Measurements from ENCODE around the gene GCM1.
"Not testable (repeated sequence)": the region's sequence is repeated elsewhere in the genome, so short reads cannot be mapped to it uniquely, and the experiment has no call there.

GCM1 gene, protein sequence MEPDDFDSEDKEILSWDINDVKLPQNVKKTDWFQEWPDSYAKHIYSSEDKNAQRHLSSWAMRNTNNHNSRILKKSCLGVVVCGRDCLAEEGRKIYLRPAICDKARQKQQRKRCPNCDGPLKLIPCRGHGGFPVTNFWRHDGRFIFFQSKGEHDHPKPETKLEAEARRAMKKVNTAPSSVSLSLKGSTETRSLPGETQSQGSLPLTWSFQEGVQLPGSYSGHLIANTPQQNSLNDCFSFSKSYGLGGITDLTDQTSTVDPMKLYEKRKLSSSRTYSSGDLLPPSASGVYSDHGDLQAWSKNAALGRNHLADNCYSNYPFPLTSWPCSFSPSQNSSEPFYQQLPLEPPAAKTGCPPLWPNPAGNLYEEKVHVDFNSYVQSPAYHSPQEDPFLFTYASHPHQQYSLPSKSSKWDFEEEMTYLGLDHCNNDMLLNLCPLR

DNA sequence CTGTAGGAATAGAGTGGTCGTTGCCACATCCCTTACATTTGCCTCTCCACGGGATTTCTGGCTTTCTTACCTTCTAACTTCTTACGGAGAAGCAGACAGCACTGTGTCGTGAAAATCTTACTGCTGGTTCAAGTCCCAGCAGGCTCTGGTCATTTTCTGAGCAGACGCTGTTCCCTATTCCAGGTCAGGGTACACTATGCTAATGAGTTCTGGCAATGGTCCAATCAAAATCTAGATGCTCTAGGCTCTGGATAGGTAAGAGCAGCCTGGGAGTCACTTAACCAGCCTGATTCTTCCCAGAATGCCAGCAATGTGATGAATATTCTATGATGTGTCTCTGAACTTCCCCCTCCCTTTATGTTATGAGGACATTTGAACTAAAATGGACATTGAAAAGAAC lies at the start of gene GCM1:
GCM1 (minus strand) TSS at position 158 of the 400 bp plus-strand sequence. CDS start 3,209 bp downstream, outside the sequence.
- no peak for ATAC-seq

DNA sequence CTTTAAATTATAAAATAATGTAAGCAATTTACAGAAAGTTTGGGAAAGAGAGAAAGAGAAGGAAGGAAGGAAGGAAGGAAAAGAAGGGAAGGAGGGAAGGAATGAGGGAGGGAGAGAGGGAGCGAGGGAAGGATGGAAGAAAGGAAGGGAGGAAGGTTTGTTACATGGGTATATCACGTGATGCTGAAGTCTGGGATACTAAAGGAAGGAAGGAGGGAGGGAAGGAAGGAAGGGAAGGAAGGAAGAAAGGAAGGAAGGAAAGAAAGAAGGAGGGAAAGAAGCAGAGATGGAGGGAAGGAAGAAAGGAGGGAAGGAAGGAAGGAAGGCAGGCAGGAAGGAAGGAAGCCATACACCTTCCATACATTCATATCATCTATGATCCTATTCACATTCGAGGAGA lies 48.9 kb upstream of the GCM1 start:
- no peak for ATAC-seq

GRCh38 chr6:53195048-53195447 lies 46.4 kb upstream of the GCM1 start:
- peak in 1 of 2 donors; percentile 24 for ATAC-seq

- no peak for ATAC-seq
Observed at GRCh38 chr6:53192682-53193188, 44.1 kb upstream of the GCM1 start.

DNA sequence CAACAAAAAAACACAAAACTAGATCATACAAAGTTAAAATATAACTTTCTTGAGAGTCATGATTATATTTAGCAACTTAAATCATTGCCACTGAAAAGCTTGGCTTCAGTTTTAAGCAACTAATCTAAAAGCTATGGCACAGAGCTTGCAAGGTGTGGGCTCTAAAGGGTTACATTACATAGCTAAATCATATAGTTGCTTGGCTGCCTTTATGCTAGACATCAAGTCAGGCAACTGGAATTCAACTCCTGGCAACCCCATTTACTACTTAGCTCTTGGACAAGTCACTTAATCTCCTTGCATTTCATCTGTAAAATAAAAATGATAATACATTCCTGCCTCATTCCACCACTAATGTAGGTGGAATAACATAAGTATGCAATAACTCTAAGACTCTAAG lies 40.9 kb upstream of the GCM1 start:
- no peak for ATAC-seq

DNA sequence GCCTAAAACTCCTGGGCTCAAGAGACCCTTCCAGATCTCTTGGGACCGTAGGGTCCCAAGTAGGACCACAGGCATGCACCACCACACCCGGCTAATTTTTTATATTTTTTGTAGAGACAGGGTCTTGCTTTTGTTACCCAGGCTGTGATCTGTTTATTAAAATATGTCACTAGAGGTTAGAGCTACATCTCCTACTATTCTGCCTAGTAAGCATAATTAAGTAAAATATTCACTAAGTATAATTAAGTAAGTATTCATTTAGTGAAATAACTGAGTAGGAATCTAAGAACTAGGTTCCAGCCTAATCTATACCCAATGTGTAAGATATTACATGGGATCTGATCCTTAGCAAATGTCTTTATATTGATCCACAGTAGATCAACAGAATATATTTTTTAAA lies 40.2 kb upstream of the GCM1 start:
- ATAC-seq: no peak

DNA sequence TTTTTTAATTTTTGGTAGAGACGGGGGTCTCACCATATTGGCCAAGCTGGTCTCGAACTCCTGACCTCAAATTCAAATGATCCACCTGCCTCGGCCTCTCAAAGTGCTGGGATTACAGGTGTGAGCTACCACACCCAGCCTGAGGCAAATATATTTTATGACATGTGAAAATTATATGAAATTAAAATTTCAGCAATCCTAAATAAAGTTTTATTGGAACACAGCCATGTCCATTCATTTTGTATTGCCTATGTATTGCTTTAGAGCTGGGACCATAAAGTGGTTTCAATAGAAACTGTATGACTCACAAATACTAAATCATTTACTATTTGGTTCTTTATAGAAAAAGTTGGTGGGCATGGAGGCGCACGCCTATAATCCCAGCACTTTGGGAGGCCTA lies 32.0 kb upstream of the GCM1 start:
- ATAC-seq: no peak

DNA sequence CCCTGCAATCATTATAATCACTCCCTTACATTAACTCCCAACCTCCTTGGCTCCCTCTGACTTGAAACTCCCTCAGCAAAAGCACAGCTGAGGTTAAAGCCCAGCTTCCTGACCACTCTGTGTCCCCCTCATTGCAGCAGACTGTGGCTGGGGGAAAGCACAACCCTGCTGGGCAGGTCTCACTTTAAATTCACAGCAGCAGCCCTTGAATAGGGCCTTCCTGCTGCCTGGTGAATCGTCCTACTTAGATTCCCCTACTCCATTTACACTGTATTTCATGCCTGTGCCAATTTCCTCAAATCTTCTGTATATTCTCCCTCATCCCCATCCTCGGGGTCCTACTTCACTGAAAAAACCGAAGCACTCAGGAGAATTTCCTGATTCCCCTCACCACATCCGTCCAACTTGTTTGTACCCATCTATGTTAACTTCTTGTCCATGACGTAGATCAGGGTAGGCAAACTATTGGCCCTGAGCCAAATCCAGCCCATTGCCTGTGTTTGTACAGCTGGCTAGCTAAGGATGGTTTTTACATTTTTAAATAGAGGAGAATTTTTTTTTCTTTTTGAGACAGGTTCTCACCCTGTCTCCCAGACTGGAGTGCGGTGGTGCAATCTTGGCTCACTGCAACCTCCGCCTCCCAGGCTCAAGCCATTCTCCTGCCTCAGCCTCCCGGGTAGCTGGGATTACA lies 31.5 kb upstream of the GCM1 start:
- no peak for ATAC-seq

DNA sequence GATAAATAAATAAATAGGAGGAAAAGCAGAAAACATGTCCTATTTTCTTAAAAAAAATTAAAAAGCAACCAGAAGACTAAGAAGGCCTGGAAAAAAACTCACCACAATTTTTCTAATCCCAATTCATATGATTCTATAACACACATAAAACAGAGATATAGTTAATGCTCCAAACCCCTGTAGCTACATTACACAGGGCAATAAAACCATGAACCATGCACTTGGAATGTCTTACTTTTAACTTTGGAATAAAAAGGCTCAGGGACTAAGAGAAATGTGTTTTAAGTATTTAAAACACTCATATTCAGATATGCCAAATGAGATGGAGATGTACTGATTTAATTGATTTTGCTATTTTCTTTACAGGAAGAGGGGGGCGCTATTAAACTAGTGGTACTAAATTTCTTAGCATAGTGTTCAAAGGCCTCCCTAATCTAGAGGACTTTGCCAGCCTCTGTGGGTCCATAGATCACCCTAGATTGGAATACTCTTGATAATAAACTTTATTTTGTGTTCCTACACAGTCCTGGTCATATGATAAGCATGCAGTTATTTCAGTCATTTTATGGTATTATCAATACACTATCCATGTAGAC lies 30.3 kb upstream of the GCM1 start:
- ATAC-seq: no peak

DNA sequence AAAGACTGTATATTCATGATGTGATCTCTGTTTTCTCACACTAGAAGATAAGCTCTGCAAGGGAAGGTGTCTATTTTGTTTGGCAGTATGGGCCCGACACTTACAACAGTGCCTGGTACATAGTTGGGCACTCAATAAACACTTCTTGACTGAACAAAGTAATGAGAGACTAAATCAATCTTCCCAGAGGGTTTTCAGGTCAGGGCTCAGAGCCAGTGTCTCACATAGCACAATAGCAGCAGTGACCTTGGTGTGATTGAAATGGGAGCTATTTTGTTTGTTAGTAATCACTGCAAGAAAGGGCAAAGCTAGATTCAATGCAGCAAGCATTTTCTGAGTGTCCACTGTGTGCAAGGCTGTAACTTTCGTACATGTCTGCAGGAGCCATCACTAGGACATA lies 26.4 kb upstream of the GCM1 start:
- ATAC-seq: no peak

DNA sequence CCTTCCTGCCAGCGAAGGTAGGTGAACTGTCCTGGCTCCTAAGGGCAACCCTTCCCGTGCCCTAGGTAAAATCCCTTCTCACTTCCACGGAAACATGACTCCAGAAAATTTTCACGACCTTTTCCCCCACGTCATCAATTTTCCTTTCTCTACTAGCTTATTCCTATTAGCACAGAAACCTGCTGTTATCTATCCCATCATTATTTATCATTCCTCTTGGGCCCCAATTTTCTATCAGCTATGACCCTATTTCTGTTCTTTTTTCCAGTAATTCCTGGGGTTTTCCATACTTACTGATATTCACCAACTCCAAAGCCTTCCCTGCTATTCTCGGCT lies 23.8 kb upstream of the GCM1 start:
- ATAC-seq: no peak

GRCh38 chr6:53171605-53172467 lies 23.2 kb upstream of the GCM1 start:
- ATAC-seq: peak; percentile 79 to 88

DNA sequence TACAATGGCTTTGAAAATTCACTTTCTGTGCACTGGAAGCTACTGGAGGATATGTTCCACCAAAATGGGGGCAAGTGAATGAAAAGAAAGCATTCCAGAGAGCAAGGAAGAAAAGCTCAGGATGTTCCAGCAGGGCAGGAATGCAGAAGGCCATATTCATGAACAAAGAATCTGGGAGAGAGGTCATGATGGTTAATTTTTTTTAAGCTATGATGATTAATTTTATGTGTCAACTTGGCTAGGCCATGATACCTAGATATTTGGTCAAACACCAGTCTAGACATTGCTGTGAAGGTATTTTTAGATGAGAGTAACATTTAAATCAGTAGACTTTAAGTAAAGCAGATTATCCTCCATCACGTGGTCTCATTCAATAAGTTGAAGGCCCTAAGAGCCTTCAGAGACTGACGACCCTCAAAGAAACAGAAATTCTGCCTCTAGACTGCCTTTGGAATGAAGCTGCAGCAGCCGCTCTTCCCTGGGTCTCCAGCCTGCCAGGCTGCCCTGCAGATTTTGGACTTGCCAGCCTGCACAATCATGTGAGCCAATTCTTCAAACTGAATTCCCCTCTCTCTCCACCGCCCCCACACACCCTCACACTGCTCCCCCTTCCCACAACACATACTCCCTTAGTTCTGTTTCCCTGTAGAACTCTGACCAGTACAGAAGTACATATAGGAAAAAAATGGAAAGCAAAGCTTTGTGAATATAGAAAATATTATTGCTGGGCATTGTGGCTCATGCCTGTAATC lies 20.1 kb upstream of the GCM1 start:
- ATAC-seq: no peak

DNA sequence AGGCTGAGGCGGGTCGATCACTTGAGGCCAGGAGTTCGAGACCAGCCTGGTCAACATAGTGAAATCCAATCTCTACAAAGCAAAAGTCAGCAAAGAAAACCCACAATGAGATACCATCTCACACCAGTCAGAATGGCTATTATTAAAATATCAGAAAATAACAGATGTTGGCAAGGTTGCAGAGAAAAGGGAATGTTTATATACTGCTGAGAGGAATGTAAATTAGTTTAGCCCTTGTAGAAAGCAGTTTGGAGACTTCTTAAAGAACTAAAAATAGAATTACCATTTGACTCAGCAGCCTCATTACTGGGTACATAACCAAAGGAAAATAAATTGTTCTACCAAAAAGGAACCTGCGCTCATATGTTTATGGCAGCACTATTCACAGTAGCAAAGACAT lies 16.7 kb upstream of the GCM1 start:
- no peak for ATAC-seq

DNA sequence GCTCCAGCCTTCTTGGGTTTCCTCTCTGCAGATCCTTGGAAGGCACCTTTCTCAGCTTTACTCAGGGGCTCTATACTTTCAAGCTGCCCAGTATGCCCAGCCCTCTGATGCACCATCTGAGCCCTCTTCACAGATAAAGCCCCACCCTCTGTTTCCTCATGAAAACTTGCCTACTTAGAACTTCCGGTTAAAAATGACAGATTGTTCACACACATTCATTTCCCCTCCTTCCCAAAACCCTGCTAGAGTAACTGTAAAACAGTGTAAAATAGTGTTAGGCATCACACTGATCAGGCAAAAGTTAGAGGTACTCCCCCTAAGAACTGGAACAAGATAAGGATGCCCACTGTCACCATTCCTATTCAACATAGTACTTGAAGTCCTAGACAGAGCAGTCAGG lies 14.0 kb upstream of the GCM1 start:
- ATAC-seq: no peak

DNA sequence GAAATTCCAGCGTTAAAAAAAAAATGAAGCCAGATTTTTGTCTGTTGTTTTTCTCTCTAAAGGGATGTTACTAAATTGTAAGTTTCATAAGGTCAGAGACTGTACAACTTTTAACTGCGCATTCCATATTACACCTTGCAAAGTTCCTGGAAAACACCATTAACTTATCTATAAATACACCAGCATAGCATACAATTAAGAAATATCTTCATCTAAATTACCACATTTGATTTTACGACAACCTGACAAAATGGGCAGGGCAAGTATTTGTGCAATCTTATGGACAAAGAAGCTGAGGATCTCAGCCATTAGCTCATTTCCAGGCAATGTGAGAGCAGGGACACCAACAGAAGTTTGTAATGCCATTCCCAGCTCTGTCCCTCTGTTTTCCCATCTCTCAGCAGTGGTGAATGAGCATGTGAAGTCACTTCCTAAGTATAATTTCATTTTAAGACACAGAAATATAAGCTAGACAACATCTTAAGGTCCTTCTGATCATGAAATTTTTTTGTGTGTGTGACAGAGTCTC lies 12.9 kb upstream of the GCM1 start:
- no peak for ATAC-seq

DNA sequence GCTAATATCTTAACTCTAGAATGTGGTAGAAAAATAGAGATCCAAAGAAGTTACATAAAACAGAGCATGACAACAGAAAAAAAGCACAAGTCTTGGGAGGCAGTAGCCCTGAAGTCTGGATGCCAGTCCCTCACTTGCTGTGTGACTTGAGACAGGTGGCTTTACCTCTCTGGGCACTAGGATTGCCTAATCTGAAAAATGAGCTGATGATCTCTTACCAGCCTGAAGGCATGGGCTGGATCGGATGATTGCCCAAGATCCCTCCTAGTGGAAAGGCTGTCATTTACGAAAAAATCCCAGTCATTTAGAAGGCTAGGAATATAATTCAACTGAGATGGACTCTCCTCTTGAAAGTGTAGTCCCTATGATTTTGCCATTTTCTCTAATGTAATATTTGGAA lies 10.9 kb upstream of the GCM1 start:
- ATAC-seq: no peak

GRCh38 chr6:53158076-53158475 lies 9.4 kb upstream of the GCM1 start:
- not testable (repeated sequence) for ATAC-seq

DNA sequence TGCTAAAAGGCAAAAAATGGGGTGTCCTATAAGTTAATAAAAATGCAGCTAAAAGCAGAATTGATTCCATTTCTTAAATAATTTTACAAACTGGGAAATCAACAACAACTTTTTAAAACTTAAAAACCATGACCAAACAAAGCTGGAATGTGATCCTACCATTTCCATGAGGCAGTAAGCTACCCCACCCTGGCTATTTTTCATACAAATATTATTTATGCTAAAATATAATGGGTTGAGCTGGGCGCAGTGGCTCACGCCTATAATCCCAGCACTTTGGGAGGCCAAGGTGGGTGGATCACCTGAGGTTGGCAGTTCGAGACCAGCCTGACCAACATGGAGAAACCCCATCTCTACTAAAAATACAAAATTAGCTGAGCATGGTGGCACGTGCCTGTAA lies 6.6 kb upstream of the GCM1 start:
- not testable (repeated sequence) for ATAC-seq

- no peak for ATAC-seq
Observed at GRCh38 chr6:53154794-53155193, 6.2 kb upstream of the GCM1 start.

DNA sequence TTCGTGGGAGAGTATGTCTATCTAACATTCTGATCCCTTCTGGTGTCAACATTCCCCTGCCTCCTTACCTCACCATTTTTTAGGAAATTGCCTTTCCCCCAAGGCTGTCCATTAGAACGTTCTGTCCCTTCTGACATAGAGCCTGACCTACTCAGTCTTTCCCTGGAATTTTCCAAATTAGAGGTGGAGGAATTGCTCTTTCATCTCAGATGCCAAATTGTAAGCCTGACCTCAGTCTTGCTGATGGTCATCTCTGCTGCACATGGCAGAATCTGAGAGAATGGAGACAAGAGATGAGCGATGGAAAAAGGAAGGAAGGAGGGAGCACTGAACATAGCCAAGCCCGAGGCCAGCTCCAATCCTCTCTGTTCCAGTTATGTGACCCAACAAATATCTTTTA lies 5.4 kb upstream of the GCM1 start:
- no peak for ATAC-seq

- ATAC-seq: no peak
Observed at GRCh38 chr6:53152576-53152975, 3.9 kb upstream of the GCM1 start.
